ENCODE measurements around the gene EGFLAM. TPM values are rescaled to one million over a fixed set of nuclear protein-coding genes. Genes with fewer than 3 reads are reported as not detected.
A peak's percentile ranks its signal among the peaks of the same experiment; 100 is the strongest.

The EGFLAM gene
- total and polyA plus RNA-seq, 9 of the 15 experiments (the other 6 are each of a cell fraction or from before 2014, with no cell fraction given), result 0.09 to 2.5 (median 1.0) TPM

GRCh38 chr5:38382898-38383297 is 124.5 kb downstream of the EGFLAM start (continued):
- no peak for TF ChIP-seq SAFB2 (IDR thresholded peaks at IDR 0.05; ENCODE audit: borderline replicate concordance, low read depth, low read length, severe bottlenecking)
- TF ChIP-seq MAFG (tag; conservative IDR thresholded peaks at IDR 0.05), result no peak
- peak; percentile 22; the same call in 1 of the 2 replicates for TF ChIP-seq HMBOX1 (IDR thresholded peaks at IDR 0.05)
- no peak for TF ChIP-seq EP400 (IDR thresholded peaks at IDR 0.05)
- no peak for TF ChIP-seq CBFB (CRISPR knock-in tag; IDR thresholded peaks at IDR 0.05)
- no peak for TF ChIP-seq L3MBTL2 (IDR thresholded peaks at IDR 0.05)
- no peak for TF ChIP-seq ZC3H11A (IDR thresholded peaks at IDR 0.05; ENCODE audit: low read depth, low read length)
- TF ChIP-seq HNRNPH1 (optimal IDR thresholded peaks at IDR 0.05; ENCODE audit: low read depth, low read length), result no peak
- TF ChIP-seq, protein P1, sequence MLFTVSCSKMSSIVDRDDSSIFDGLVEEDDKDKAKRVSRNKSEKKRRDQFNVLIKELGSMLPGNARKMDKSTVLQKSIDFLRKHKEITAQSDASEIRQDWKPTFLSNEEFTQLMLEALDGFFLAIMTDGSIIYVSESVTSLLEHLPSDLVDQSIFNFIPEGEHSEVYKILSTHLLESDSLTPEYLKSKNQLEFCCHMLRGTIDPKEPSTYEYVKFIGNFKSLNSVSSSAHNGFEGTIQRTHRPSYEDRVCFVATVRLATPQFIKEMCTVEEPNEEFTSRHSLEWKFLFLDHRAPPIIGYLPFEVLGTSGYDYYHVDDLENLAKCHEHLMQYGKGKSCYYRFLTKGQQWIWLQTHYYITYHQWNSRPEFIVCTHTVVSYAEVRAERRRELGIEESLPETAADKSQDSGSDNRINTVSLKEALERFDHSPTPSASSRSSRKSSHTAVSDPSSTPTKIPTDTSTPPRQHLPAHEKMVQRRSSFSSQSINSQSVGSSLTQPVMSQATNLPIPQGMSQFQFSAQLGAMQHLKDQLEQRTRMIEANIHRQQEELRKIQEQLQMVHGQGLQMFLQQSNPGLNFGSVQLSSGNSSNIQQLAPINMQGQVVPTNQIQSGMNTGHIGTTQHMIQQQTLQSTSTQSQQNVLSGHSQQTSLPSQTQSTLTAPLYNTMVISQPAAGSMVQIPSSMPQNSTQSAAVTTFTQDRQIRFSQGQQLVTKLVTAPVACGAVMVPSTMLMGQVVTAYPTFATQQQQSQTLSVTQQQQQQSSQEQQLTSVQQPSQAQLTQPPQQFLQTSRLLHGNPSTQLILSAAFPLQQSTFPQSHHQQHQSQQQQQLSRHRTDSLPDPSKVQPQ (CRISPR knock-in tag; IDR thresholded peaks at IDR 0.05; ENCODE audit: borderline replicate concordance), result no peak
- no peak for TF ChIP-seq PML (IDR thresholded peaks at IDR 0.05; ENCODE audit: low read length)
- no peak for TF ChIP-seq SETDB1 (IDR thresholded peaks at IDR 0.05; ENCODE audit: low read length)
- TF ChIP-seq CREB3 (tag; conservative IDR thresholded peaks at IDR 0.05; ENCODE audit: low read depth), result no peak
- TF ChIP-seq ZBTB7A (IDR thresholded peaks at IDR 0.05; ENCODE audit: borderline replicate concordance, control insufficient read depth, low read depth, low read length), result no peak
- no peak for TF ChIP-seq NFYB (IDR thresholded peaks at IDR 0.05; ENCODE audit: extremely low read depth, insufficient read length)
- TF ChIP-seq ZNF639 (CRISPR knock-in tag; conservative IDR thresholded peaks at IDR 0.05 in 1 of 2, IDR thresholded peaks at IDR 0.05 in 1 of 2), result no peak
- TF ChIP-seq POU5F1 (IDR thresholded peaks at IDR 0.05; ENCODE audit: borderline replicate concordance, low read depth, low read length, partially characterized antibody), result no peak
- TF ChIP-seq KLF6 (CRISPR knock-in tag; IDR thresholded peaks at IDR 0.05; ENCODE audit: borderline replicate concordance), result no peak
- TF ChIP-seq ELK1 (CRISPR knock-in tag; IDR thresholded peaks at IDR 0.05), result no peak
- TF ChIP-seq, protein P2, sequence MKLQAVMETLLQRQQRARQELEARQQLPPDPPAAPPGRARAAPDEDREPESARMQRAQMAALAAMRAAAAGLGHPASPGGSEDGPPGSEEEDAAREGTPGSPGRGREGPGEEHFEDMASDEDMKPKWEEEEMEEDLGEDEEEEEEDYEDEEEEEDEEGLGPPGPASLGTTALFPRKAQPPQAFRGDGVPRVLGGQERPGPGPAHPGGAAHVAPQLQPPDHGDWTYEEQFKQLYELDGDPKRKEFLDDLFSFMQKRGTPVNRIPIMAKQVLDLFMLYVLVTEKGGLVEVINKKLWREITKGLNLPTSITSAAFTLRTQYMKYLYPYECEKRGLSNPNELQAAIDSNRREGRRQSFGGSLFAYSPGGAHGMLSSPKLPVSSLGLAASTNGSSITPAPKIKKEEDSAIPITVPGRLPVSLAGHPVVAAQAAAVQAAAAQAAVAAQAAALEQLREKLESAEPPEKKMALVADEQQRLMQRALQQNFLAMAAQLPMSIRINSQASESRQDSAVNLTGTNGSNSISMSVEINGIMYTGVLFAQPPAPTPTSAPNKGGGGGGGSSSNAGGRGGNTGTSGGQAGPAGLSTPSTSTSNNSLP (IDR thresholded peaks at IDR 0.05; ENCODE audit: borderline replicate concordance, low read depth, low read length), result no peak

Data from K562 (cell line).